IMR-90 (cell line): Measurements from ENCODE around the gene PC. TPM values are rescaled to one million over a fixed set of nuclear protein-coding genes. Genes with fewer than 3 reads are reported as not detected.

Experiments
- ATAC-seq: fragments of 200-7000 bp; cut with Tn5 transposase; 2 replicates; pipeline ENCODE4 v1.9.1; 2020; ENCODE audit warnings: low read depth, mild to moderate bottlenecking, moderate library complexity
- BruUV-seq: library from RNA; stranded (reverse); fragments of 400-500 nt; replicated peaks from 2 replicates; lab custom pipeline; 2021; lab: Mats Ljungman, UMichigan
- CTCF ChIA-PET: fragments of 300-600 bp; formaldehyde crosslinking; extraction: SDS; loops from one replicate; lab custom pipeline; 2021; ENCODE audit warnings: antibody characterized with exemption; lab: Yijun Ruan, JAX
- POLR2A ChIA-PET: fragments of 300-600 bp; sonication (Branson Sonifier 250); formaldehyde crosslinking; loops from one replicate; lab custom pipeline; 2022; ENCODE audit warnings: antibody characterized with exemption; ENCODE audit not compliant: unreplicated experiment; lab: Charles Lee
- DNase-seq: peaks from one replicate; pipeline ENCODE4 v3.0.0; 2013
- H2AFZ ChIP-seq: replicated peaks from 2 replicates; pipeline ENCODE3; 2013; ENCODE audit warnings: low read length, mild to moderate bottlenecking; ENCODE audit not compliant: poor library complexity
- H2AK5ac ChIP-seq: 2 replicates; pipeline ENCODE4 v1.6.1; 2013; ENCODE audit warnings: low read depth, low read length, inconsistent platforms
- H2AK9ac ChIP-seq: replicated peaks from 2 replicates; pipeline ENCODE3; 2013; ENCODE audit warnings: mild to moderate bottlenecking, low read depth, low read length, moderate library complexity; ENCODE audit not compliant: poor library complexity
- H2BK120ac ChIP-seq: 2 replicates; pipeline ENCODE4 v1.6.1; 2013; ENCODE audit warnings: low read depth, low read length, inconsistent platforms
- H2BK15ac ChIP-seq: 3 replicates; pipeline ENCODE4 v1.6.1; 2013; ENCODE audit warnings: low read depth, low read length, inconsistent platforms
- H2BK20ac ChIP-seq: 2 replicates; pipeline ENCODE4 v1.6.1; 2013; ENCODE audit warnings: low read depth, mild to moderate bottlenecking, inconsistent platforms, low read length, moderate library complexity
- H2BK5ac ChIP-seq: 2 replicates; pipeline ENCODE4 v1.6.1; 2013; ENCODE audit warnings: mild to moderate bottlenecking, low read depth, low read length, inconsistent platforms; ENCODE audit not compliant: poor library complexity, severe bottlenecking
- H3K14ac ChIP-seq: replicated peaks from 2 replicates; pipeline ENCODE4 v1.6.1; 2013; ENCODE audit warnings: low read depth, low read length, inconsistent platforms
- H3K18ac ChIP-seq: 2 replicates; pipeline ENCODE4 v1.6.1; 2013; ENCODE audit warnings: low read depth, low read length, control low read depth
- H3K23ac ChIP-seq: 2 replicates; pipeline ENCODE4 v1.6.1; 2013; ENCODE audit warnings: low read depth, low read length, inconsistent platforms
- H3K27ac ChIP-seq: 2 replicates; pipeline ENCODE4 v1.5.1; 2013; ENCODE audit warnings: mild to moderate bottlenecking, control low read depth, low read length; ENCODE audit not compliant: insufficient read depth
- H3K27me3 ChIP-seq: 2 replicates; pipeline ENCODE4 v1.6.1; 2013; ENCODE audit warnings: low read length; ENCODE audit not compliant: control insufficient read depth, insufficient read depth
- H3K36me3 ChIP-seq: 2 replicates; pipeline ENCODE4 v1.6.1; 2013; ENCODE audit warnings: low read length, mixed read lengths; ENCODE audit not compliant: control insufficient read depth, insufficient read depth
- H3K4ac ChIP-seq: 2 replicates; pipeline ENCODE4 v1.6.1; 2013; ENCODE audit warnings: low read depth, low read length, inconsistent platforms
- H3K4me1 ChIP-seq: 2 replicates; pipeline ENCODE4 v1.6.1; 2013; ENCODE audit warnings: low read length, mixed read lengths; ENCODE audit not compliant: control insufficient read depth, insufficient read depth
- H3K4me2 ChIP-seq: 2 replicates; pipeline ENCODE4 v1.6.1; 2013; ENCODE audit warnings: low read depth, mild to moderate bottlenecking, control low read depth, low read length, moderate library complexity
- H3K4me3 ChIP-seq: 2 replicates; pipeline ENCODE4 v1.5.1; 2013; ENCODE audit warnings: low read depth, mild to moderate bottlenecking, control low read depth, low read length, moderate library complexity; ENCODE audit not compliant: insufficient read depth
- H3K56ac ChIP-seq: 2 replicates; pipeline ENCODE4 v1.6.1; 2013; ENCODE audit warnings: low read length, inconsistent platforms; ENCODE audit not compliant: insufficient read depth; ENCODE audit errors: extremely low read depth
- H3K79me1 ChIP-seq, 2 experiments: 2 replicates each; pipeline ENCODE4 v1.6.1; 2013; ENCODE audit warnings: low read length in 2 of 2, inconsistent platforms in 1 of 2, low read depth in 1 of 2
- H3K9ac ChIP-seq: 2 replicates; pipeline ENCODE4 v1.6.1; 2013; ENCODE audit warnings: low read depth, low read length, control low read depth
- H3K9me1 ChIP-seq: 2 replicates; pipeline ENCODE4 v1.6.1; 2013; ENCODE audit warnings: low read length, inconsistent platforms; ENCODE audit not compliant: insufficient read depth
- H3K9me3 ChIP-seq: 2 replicates; pipeline ENCODE4 v1.6.1; 2013; ENCODE audit warnings: low read length; ENCODE audit not compliant: control insufficient read depth, insufficient read depth
- H4K20me1 ChIP-seq: 2 replicates; pipeline ENCODE4 v1.6.1; 2013; ENCODE audit warnings: low read length, inconsistent platforms; ENCODE audit not compliant: insufficient read depth
- H4K5ac ChIP-seq: 2 replicates; pipeline ENCODE4 v1.6.1; 2013; ENCODE audit warnings: mild to moderate bottlenecking, low read depth, low read length, control low read depth
- H4K8ac ChIP-seq, 2 experiments: 2 replicates each; pipeline ENCODE4 v1.6.1; 2013; ENCODE audit warnings: low read depth in 2 of 2, low read length in 2 of 2, control low read depth in 1 of 2, inconsistent platforms in 1 of 2
- H4K91ac ChIP-seq: 2 replicates; pipeline ENCODE4 v1.6.1; 2013; ENCODE audit warnings: low read depth, low read length, inconsistent platforms; ENCODE audit not compliant: insufficient read depth
- BHLHE40 ChIP-seq: fragments of 150-350 bp; IDR thresholded peaks from 2 replicates; pipeline ENCODE4 v1.6.1; 2016; ENCODE audit warnings: mild to moderate bottlenecking, low read depth, low read length
- CHD1 ChIP-seq: IDR thresholded peaks from 2 replicates; pipeline ENCODE4 v1.6.1; 2012; ENCODE audit warnings: low read depth, low read length, improper control_type of control experiment
- MAFK ChIP-seq: IDR thresholded peaks from 2 replicates; pipeline ENCODE4 v1.6.1; 2012; ENCODE audit warnings: low read depth, low read length, improper control_type of control experiment
- MAZ ChIP-seq: IDR thresholded peaks from 2 replicates; pipeline ENCODE4 v1.6.1; 2012; ENCODE audit warnings: low read depth, mild to moderate bottlenecking, low read length, improper control_type of control experiment, moderate library complexity, borderline replicate concordance
- NFE2L2 ChIP-seq: fragments of 150-350 bp; IDR thresholded peaks from 2 replicates; pipeline ENCODE4 v1.6.1; 2016; ENCODE audit warnings: low read depth, mild to moderate bottlenecking, low read length
- RAD21 ChIP-seq: IDR thresholded peaks from 2 replicates; pipeline ENCODE4 v1.6.1; 2012; ENCODE audit warnings: low read length, improper control_type of control experiment
- WGBS, 2 experiments: methylation state at CpG; one replicate each; pipeline versions ENCODE4 v1.1.5 to v1.1.7; 2013; ENCODE audit warnings: missing lambda C conversion rate in 2 of 2; ENCODE audit not compliant: insufficient read length in 1 of 2; ENCODE audit errors: extremely low coverage in 2 of 2; 5-methylcytosine and 5-hydroxymethylcytosine counted together
- dilution Hi-C: fragments of 300-500 bp; cut with HindIII; formaldehyde crosslinking; loops from one replicate; pipeline ENCODE4 v1.14.3; 2018; ENCODE audit warnings: low sequenced_read_pairs; ENCODE audit not compliant: unreplicated experiment
- in situ Hi-C: fragments of 300-500 bp; cut with MboI; formaldehyde crosslinking; loops from 3 replicates; pipeline ENCODE4 v1.14.3; 2019; ENCODE audit warnings: low sequenced_read_pairs, inconsistent platforms, mixed read lengths
- intact Hi-C: fragments of 100-400 bp; cut with micrococcal nuclease; formaldehyde crosslinking; loops from 2 replicates; pipeline ENCODE4 v1.10.0; 2022
- polyA plus RNA-seq, 3 experiments: library from polyadenylated mRNA; depleted of rRNA; stranded (reverse); fragments of >200 nt; gene quantifications; 2 replicates each; pipeline ENCODE4 v1.2.3, GENCODE V29; 2012; ENCODE audit warnings: low replicate concordance in 1 of 3
- total RNA-seq: library from RNA; depleted of rRNA; stranded (reverse); fragments of >200 nt; gene quantifications from 2 replicates; pipeline ENCODE4 v1.2.3, GENCODE V29; 2012

PC gene
- total and polyA plus RNA-seq, 2 of the 4 experiments (the other 2 are of a cell fraction), result 13.6 to 15.7 TPM

DNA sequence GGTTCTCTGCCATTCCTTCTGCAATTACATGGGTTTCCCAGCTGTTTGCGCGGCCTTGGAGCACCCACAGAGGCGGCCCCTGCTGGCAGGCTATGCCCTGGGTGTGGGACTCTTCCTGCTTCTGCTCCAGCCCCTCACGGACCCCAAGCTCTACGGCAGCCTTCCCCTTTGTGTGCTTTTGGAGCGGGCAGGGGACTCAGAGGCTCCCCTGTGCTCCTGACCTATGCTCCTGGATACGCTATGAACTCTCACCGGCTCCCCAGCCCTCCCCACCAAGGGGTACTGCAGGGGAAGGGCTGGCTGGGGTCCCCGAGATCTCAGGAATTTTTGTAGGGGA, 112.3 kb downstream of the PC start:
- Histone ChIP-seq H2AK9ac (no peak overlapping the region), H2BK5ac (no peak overlapping the region), H3K9ac (no peak overlapping the region), H3K23ac (no peak overlapping the region), H3K27me3 (no peaks in the 10 kb centered on the region), H3K79me1 (peaks cover 20 to 48% of the 10 kb centered on the region in 2 experiments), H3K9me3 (no peaks in the 10 kb centered on the region), H3K9me1 (no peaks in the 10 kb centered on the region; the same call in 1 of the 2 replicates), H3K4me3 (no peak overlapping the region), H4K8ac (no peak overlapping the region), H2AK5ac (no peak overlapping the region), H3K4ac (no peak overlapping the region), H2BK120ac (no peak overlapping the region), H3K56ac (no peak overlapping the region), H3K14ac (no peak overlapping the region), H3K36me3 (peaks cover 49% of the 10 kb centered on the region), H2AFZ (no peak overlapping the region), H4K20me1 (peaks cover 17% of the 10 kb centered on the region; the same call in 1 of the 2 replicates), H2BK15ac (no peak overlapping the region), H2BK20ac (no peak overlapping the region), H3K27ac (no peak overlapping the region), H3K4me1 (peaks cover 4% of the 10 kb centered on the region), H3K18ac (no peak overlapping the region), H4K91ac (no peak overlapping the region), H3K4me2 (no peak overlapping the region), H4K5ac (no peak overlapping the region)
- no TSS peak for BruUV-seq
- TF ChIP-seq NFE2L2 (no peak), MAFK (no peak), RAD21 (no peak), MAZ (no peak), CHD1 (no peak), BHLHE40 (no peak)
- 100% methylated on average over 2 of the region's 9 CpGs; no CpG with 5 or more reads in 1 of the 2 experiments for WGBS, 2 experiments
- ATAC-seq (no peak), DNase-seq (no peak)
- CTCF ChIA-PET, result no interaction called here
- in situ Hi-C loops (no loop called here), intact Hi-C loops (no loop called here), dilution Hi-C loops (no loop called here)
- POLR2A ChIA-PET, result no interaction called here
